ENCODE measurements around the gene CENPX. TPM values are rescaled to one million over a fixed set of nuclear protein-coding genes. Genes with fewer than 3 reads are reported as not detected.
"Not testable (repeated sequence)": the region's sequence is repeated elsewhere in the genome, so short reads cannot be mapped to it uniquely, and the experiment has no call there.

CENPX gene
- total and polyA plus RNA-seq, 12 donors = 11.2 to 75.9 (median 47.9) TPM

- Histone ChIP-seq H3K27ac (no peak overlapping the region), H3K4me1 (replicated peaks in 1 of 2) (no peaks in the 10 kb centered on the region), H3K9me3 (replicated peaks in 1 of 3) (no peaks in the 10 kb centered on the region), H3K4me3 (no peak overlapping the region), H3K36me3 (replicated peaks in 1 of 2) (peaks cover 0 to 7% of the 10 kb centered on the region in 2 donors), H3K27me3 (no peaks in the 10 kb centered on the region)
- no peak for TF ChIP-seq CTCF (IDR thresholded peaks at IDR 0.05)
- TF ChIP-seq POLR2A (IDR thresholded peaks at IDR 0.05) = no peak
- intact Hi-C loops (cut with DNase I) = no loop called here
- DNase-seq = no peak
- WGBS, 4 donors = 69 to 84% (median 78%) methylated on average over 6 to 9 of the region's 9 CpGs
Observed at GRCh38 chr17:82042649-82043048, 20.0 kb upstream of the CENPX start.

- H3K27me3 ChIP-seq = no peaks in the 10 kb centered on the region
- intact Hi-C loops (cut with DNase I) = no loop called here
- DNase-seq = no peak
- H3K4me3 ChIP-seq = no peak overlapping the region
- no peak overlapping the region for H3K27ac ChIP-seq
- peaks cover 8 to 9% of the 10 kb centered on the region in 2 donors for H3K4me1 ChIP-seq (replicated peaks in 1 of 2)
- TF ChIP-seq POLR2A (IDR thresholded peaks at IDR 0.05) (no peak), CTCF (IDR thresholded peaks at IDR 0.05) (no peak)
- H3K36me3 ChIP-seq (replicated peaks in 1 of 2) = no peaks in the 10 kb centered on the region
- WGBS, 4 donors = 80 to 85% (median 83%) methylated on average over 17 of the region's 17 CpGs
- H3K9me3 ChIP-seq (replicated peaks in 1 of 3) = no peaks in the 10 kb centered on the region
Observed at GRCh38 chr17:82041144-82041814, 18.6 kb upstream of the CENPX start.

GRCh38 chr17:82039695-82040299 lies 17.1 kb upstream of the CENPX start:
- no peaks in the 10 kb centered on the region for H3K9me3 ChIP-seq (replicated peaks in 1 of 3)
- no peak overlapping the region for H3K27ac ChIP-seq
- WGBS, 4 donors = 83 to 97% (median 95%) methylated on average over 2 to 8 of the region's 8 CpGs
- no peaks in the 10 kb centered on the region for H3K27me3 ChIP-seq
- TF ChIP-seq POLR2A (IDR thresholded peaks at IDR 0.05) (no peak), CTCF (IDR thresholded peaks at IDR 0.05) (no peak)
- no peaks in the 10 kb centered on the region for H3K36me3 ChIP-seq (replicated peaks in 1 of 2)
- intact Hi-C loops (cut with DNase I) = loop anchor here in 1 of 2 donors (10.0 kb wide), 1 partner anchor 275 kb away; the partner anchor contains the start of gene CD7
- DNase-seq = no peak
- H3K4me3 ChIP-seq = no peak overlapping the region
- peaks cover 14% of the 10 kb centered on the region in 2 donors for H3K4me1 ChIP-seq (replicated peaks in 1 of 2)

- not testable (repeated sequence) for H3K9me3 ChIP-seq (replicated peaks in 1 of 3); H3K27me3 ChIP-seq; DNase-seq; H3K27ac ChIP-seq; H3K36me3 ChIP-seq (replicated peaks in 1 of 2); H3K4me3 ChIP-seq
- H3K4me1 ChIP-seq (replicated peaks in 1 of 2) = peaks cover 14% of the 10 kb centered on the region in 2 donors
- intact Hi-C loops (cut with DNase I) = loop anchor here in 1 of 2 donors (10.0 kb wide), 1 partner anchor 276 kb away; the partner anchor contains the start of gene CD7
- 79 to 82% (median 81%) methylated on average over 16 of the region's 16 CpGs for WGBS, 4 donors
Observed at GRCh38 chr17:82038796-82039409, 16.2 kb upstream of the CENPX start.

Measured in adrenal gland (tissue), 12 donors.